HG03571 (cell line): ENCODE measurements around the gene NR4A3.

ENCODE experiments used
- ATAC-seq: cut with Tn5 transposase; IDR thresholded peaks from one replicate; pipeline ENCODE4 v1.9.1; 2021; ENCODE audit not compliant: unreplicated experiment

The NR4A3 gene

GRCh38 chr9:99873531-99873930 lies 51.8 kb downstream of the NR4A3 start:
- no peak for ATAC-seq

GRCh38 chr9:99873943-99874584 lies 52.4 kb downstream of the NR4A3 start:
- ATAC-seq = no peak

- no peak for ATAC-seq
Observed at GRCh38 chr9:99876190-99876589, 54.5 kb downstream of the NR4A3 start.

- no peak for ATAC-seq
Observed at GRCh38 chr9:99878651-99879050, 57.0 kb downstream of the NR4A3 start.

GRCh38 chr9:99881769-99882168 lies 60.1 kb downstream of the NR4A3 start:
- ATAC-seq = no peak

- no peak for ATAC-seq
Observed at GRCh38 chr9:99885747-99886146, 64.1 kb downstream of the NR4A3 start.

- no peak for ATAC-seq
Observed at GRCh38 chr9:99889120-99889519, 67.4 kb downstream of the NR4A3 start.

- no peak for ATAC-seq
Observed at GRCh38 chr9:99894826-99895225, 73.1 kb downstream of the NR4A3 start.

- ATAC-seq = no peak
Observed at GRCh38 chr9:99895510-99895909, 73.8 kb downstream of the NR4A3 start.

- ATAC-seq = no peak
Observed at GRCh38 chr9:99896119-99896518, 74.4 kb downstream of the NR4A3 start.

GRCh38 chr9:99903393-99903792 lies 81.7 kb downstream of the NR4A3 start:
- ATAC-seq = no peak

- no peak for ATAC-seq
Observed at GRCh38 chr9:99905833-99906402, 84.2 kb downstream of the NR4A3 start.

GRCh38 chr9:99906403-99907207 lies 84.9 kb downstream of the NR4A3 start, which contains the start of gene STX17:
Gene STX17 (plus strand): TSS chr9:99906654. CDS start chr9:99915240, 8,586 bp downstream.
- peak; percentile 87 for ATAC-seq

GRCh38 chr9:99907208-99907532 lies 85.5 kb downstream of the NR4A3 start:
- ATAC-seq = no peak

- ATAC-seq = no peak
Observed at GRCh38 chr9:99911600-99911999, 89.9 kb downstream of the NR4A3 start.
